GM19438 (cell line): ENCODE data around the gene SETD1A.

Experiments
- ATAC-seq: cut with Tn5 transposase; IDR thresholded peaks from one replicate; pipeline ENCODE4 v1.9.1; 2021; ENCODE audit warnings: low read depth; ENCODE audit not compliant: unreplicated experiment

The SETD1A gene

GRCh38 chr16:30951750-30952149, 5.8 kb upstream of the SETD1A start:
- ATAC-seq, result no peak

DNA sequence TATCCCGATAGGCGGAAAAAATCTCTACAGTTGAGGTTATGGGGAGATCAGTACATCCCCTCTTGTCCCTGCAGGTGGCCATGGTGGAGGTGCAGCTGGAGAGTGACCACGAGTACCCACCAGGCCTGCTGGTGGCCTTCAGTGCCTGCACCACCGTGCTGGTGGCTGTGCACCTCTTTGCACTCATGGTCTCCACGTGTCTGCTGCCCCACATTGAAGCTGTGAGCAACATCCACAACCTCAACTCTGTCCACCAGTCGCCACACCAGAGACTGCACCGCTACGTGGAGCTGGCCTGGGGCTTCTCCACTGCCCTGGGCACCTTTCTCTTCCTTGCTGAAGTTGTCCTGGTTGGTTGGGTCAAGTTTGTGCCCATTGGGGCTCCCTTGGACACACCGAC, 4.4 kb upstream of the SETD1A start:
- ATAC-seq, result no peak

DNA sequence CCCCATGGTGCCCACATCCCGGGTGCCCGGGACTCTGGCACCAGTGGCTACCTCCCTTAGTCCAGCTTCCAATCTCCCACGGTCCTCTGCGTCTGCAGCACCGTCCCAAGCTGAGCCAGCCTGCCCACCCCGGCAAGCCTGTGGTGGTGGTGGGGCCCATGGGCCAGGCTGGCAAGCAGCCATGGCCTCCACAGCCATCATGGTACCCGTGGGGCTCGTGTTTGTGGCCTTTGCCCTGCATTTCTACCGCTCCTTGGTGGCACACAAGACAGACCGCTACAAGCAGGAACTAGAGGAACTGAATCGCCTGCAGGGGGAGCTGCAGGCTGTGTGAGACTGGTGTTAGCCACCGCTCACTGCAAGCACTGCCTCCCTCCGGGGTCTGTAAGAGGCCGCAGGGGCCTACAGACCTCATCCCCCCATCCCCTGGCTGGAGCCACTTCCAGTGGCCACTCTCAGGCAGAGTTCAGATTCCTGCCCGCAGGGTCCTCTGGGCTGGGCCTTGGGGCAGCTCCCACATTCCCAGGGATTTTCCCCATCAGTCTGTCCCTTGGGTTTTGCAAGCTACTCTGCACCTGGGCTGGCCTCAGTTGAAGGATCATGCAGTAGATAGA, 3.9 kb upstream of the SETD1A start:
- ATAC-seq, result no peak

DNA sequence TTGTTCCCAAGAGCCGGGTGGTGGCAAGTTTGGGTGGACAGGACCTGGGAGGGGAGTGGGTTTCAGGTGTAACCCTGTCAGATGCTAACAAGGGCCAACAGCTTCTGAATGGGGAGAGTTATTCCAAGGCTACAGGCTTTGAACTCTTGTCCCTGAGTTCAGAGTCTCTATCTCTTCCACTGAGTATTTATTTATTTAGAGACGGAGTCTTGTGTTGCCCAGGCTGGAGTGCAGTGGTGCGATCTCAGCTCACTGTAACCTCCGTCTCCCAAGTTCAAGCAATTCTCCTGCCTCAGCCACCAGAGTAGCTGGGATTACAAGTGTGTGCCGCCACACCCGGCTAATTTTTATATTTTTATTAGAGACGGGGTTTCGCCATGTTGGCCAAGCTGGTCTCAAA, 2.6 kb upstream of the SETD1A start:
- ATAC-seq, result no peak

- peak; percentile 46 for ATAC-seq
Measured at GRCh38 chr16:30956601-30957455, 726 bp upstream of the SETD1A start.

GRCh38 chr16:30958175-30959079, 873 bp downstream of the SETD1A start:
- ATAC-seq, result peak; percentile 22

GRCh38 chr16:30961384-30961783, 3.8 kb downstream of the SETD1A start:
- no peak for ATAC-seq

- no peak for ATAC-seq
Measured at GRCh38 chr16:30963925-30964511, 6.5 kb downstream of the SETD1A start.

DNA sequence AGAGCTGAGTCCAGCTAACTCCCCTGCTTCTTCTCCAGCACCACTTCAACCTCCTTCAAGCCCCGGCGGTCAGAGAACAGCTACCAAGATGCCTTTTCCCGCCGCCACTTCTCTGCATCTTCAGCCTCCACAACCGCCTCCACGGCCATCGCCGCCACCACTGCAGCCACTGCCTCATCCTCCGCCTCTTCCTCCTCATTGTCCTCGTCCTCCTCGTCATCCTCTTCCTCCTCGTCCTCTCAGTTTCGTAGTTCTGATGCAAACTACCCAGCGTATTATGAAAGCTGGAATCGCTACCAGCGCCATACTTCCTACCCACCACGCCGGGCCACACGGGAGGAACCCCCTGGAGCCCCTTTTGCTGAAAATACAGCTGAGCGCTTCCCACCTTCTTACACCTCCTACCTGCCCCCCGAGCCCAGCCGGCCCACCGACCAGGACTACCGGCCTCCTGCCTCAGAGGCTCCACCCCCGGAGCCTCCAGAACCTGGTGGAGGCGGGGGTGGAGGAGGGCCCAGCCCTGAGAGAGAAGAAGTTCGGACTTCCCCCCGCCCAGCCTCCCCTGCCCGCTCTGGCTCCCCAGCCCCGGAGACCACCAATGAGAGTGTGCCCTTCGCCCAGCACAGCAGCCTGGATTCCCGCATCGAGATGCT, 7.1 kb downstream of the SETD1A start:
- no peak for ATAC-seq

DNA sequence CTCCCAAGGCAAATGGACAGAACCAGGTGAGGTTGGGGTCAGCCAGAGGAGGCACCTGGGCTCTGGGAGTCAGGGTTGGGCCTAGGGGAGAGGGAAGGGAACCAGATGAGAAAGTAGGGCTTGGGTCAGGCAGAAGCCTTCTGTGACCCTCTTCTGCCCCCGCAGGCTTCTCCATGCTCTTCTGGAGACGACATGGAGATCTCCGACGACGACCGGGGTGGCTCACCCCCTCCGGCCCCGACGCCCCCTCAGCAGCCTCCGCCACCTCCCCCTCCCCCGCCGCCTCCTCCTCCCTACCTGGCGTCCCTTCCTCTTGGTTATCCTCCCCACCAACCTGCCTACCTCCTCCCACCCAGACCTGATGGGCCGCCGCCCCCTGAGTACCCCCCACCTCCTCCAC, 7.9 kb downstream of the SETD1A start:
- ATAC-seq, result no peak

GRCh38 chr16:30966033-30966619, 8.6 kb downstream of the SETD1A start:
- no peak for ATAC-seq

- ATAC-seq, result no peak
Measured at GRCh38 chr16:30967795-30968194, 10.2 kb downstream of the SETD1A start.

- no peak for ATAC-seq
Measured at GRCh38 chr16:30969246-30969842, 11.8 kb downstream of the SETD1A start.

DNA sequence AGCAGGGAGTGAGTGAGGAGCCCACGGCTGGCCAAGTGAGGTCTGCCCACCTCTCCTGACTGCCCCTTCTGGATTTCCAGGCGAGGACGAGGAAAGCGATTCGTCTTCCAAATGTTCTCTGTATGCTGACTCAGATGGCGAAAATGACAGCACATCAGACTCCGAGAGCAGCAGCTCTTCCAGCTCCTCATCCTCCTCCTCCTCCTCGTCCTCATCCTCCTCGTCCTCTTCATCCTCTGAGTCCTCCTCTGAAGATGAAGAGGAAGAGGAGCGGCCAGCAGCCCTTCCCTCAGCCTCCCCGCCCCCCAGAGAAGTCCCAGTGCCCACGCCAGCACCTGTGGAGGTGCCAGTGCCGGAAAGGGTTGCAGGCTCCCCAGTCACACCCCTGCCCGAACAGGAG, 13.7 kb downstream of the SETD1A start:
- no peak for ATAC-seq

DNA sequence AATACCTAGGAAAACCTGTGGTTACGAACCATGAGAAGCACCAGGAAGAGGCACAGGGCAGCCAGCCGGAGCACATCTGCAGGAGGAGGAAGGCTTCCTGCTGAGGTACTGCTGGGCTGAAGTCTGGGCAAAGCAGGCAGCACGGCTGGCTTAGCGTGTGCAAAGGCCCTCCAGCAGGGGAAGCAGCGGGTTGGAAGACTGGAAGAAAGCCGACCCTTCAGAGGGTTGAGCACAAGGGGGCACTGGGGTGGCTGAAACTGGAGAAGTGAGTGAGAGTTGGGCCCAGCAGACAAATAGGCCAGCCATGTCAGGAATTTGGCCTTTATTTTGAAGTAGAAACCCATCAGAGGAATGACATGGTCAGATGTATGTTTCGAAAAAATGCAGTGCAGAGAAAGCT, 15.3 kb downstream of the SETD1A start:
- no peak for ATAC-seq

GRCh38 chr16:30974348-30974747, 16.8 kb downstream of the SETD1A start:
- no peak for ATAC-seq

- no peak for ATAC-seq
Measured at GRCh38 chr16:30976486-30976885, 18.9 kb downstream of the SETD1A start.

GRCh38 chr16:30977502-30977901, 19.9 kb downstream of the SETD1A start:
- no peak for ATAC-seq

- ATAC-seq, result no peak
Measured at GRCh38 chr16:30979170-30980022, 21.8 kb downstream of the SETD1A start.
